DOHH2 (cell line): Measurements from ENCODE around the gene MAPRE3.

Source experiments
- H3F3A ChIP-seq: fragments of 200-600 bp; sonication (generic), shearing (Covaris generic); 2 replicates; pipeline ENCODE4 v1.6.0; 2016; ENCODE audit warnings: antibody characterized with exemption, mild to moderate bottlenecking; ENCODE audit not compliant: control insufficient read depth, insufficient read depth
- H3K27ac ChIP-seq: fragments of 200-600 bp; sonication (generic); 2 replicates; pipeline ENCODE4 v1.5.1; 2014; ENCODE audit warnings: low read depth, mild to moderate bottlenecking, low read length, moderate library complexity
- H3K27me3 ChIP-seq: fragments of 200-600 bp; sonication (generic); 2 replicates; pipeline ENCODE4 v1.6.1; 2014; ENCODE audit warnings: mild to moderate bottlenecking, low read length, mixed read lengths; ENCODE audit not compliant: control insufficient read depth
- H3K36me3 ChIP-seq: fragments of 200-600 bp; sonication (generic); 2 replicates; pipeline ENCODE4 v1.6.1; 2014; ENCODE audit warnings: mild to moderate bottlenecking, low read length, moderate library complexity, mixed read lengths; ENCODE audit not compliant: control insufficient read depth
- H3K4me1 ChIP-seq: fragments of 200-600 bp; sonication (generic); 2 replicates; pipeline ENCODE4 v1.6.1; 2014; ENCODE audit warnings: mild to moderate bottlenecking, low read length, mixed read lengths; ENCODE audit not compliant: control insufficient read depth
- H3K4me2 ChIP-seq: fragments of 200-600 bp; sonication (generic); 2 replicates; pipeline ENCODE4 v1.6.0; 2014; ENCODE audit warnings: mild to moderate bottlenecking, low read length, moderate library complexity
- H3K4me3 ChIP-seq: fragments of 200-600 bp; sonication (generic); 2 replicates; pipeline ENCODE4 v1.5.1; 2014; ENCODE audit warnings: mild to moderate bottlenecking, low read length, mixed read lengths
- H3K79me2 ChIP-seq: fragments of 200-600 bp; sonication (generic); 2 replicates; pipeline ENCODE4 v1.6.1; 2014; ENCODE audit warnings: mild to moderate bottlenecking, low read length, mixed read lengths; ENCODE audit not compliant: control insufficient read depth
- H3K9me2 ChIP-seq: fragments of 200-600 bp; sonication (generic); replicated peaks from 2 replicates; pipeline ENCODE4 v1.6.1; 2014; ENCODE audit warnings: mild to moderate bottlenecking, low read length, mixed read lengths; ENCODE audit not compliant: control insufficient read depth
- H3K9me3 ChIP-seq: fragments of 200-600 bp; sonication (generic); 2 replicates; pipeline ENCODE4 v1.6.1; 2014; ENCODE audit warnings: antibody characterized with exemption, low read length, mixed read lengths; ENCODE audit not compliant: control insufficient read depth, insufficient read depth
- H4K20me1 ChIP-seq: fragments of 200-600 bp; sonication (generic); 2 replicates; pipeline ENCODE4 v1.6.0; 2014; ENCODE audit warnings: low read depth, mild to moderate bottlenecking, antibody characterized with exemption, low read length, moderate library complexity; ENCODE audit not compliant: control insufficient read depth, insufficient read depth
- EZH2phosphoT487 ChIP-seq: fragments of 200-600 bp; sonication (generic); IDR thresholded peaks from 2 replicates; pipeline ENCODE4 v1.6.1; 2017; ENCODE audit warnings: borderline replicate concordance, mild to moderate bottlenecking, antibody characterized with exemption, low read length, moderate library complexity, mixed read lengths
- TF ChIP-seq, protein P1 (sequence below): fragments of 200-600 bp; sonication (generic); IDR thresholded peaks from one replicate; pipeline ENCODE4 v1.5.1; 2014; ENCODE audit warnings: antibody characterized with exemption, mild to moderate bottlenecking, low read depth, low read length; ENCODE audit not compliant: poor library complexity, severe bottlenecking

MAPRE3 gene

GRCh38 chr2:27007416-27008374, 37.3 kb downstream of the MAPRE3 start:
- Histone ChIP-seq H3K4me2 (no peak overlapping the region), H3K4me3 (no peak overlapping the region), H3F3A (no peaks in the 10 kb centered on the region), H3K27me3 (peaks cover 43% of the 10 kb centered on the region), H3K9me2 (no peaks in the 10 kb centered on the region), H4K20me1 (no peaks in the 10 kb centered on the region), H3K4me1 (no peaks in the 10 kb centered on the region), H3K27ac (no peak overlapping the region), H3K36me3 (no peaks in the 10 kb centered on the region), H3K9me3 (no peaks in the 10 kb centered on the region), H3K79me2 (no peaks in the 10 kb centered on the region)
- TF ChIP-seq, protein P1, sequence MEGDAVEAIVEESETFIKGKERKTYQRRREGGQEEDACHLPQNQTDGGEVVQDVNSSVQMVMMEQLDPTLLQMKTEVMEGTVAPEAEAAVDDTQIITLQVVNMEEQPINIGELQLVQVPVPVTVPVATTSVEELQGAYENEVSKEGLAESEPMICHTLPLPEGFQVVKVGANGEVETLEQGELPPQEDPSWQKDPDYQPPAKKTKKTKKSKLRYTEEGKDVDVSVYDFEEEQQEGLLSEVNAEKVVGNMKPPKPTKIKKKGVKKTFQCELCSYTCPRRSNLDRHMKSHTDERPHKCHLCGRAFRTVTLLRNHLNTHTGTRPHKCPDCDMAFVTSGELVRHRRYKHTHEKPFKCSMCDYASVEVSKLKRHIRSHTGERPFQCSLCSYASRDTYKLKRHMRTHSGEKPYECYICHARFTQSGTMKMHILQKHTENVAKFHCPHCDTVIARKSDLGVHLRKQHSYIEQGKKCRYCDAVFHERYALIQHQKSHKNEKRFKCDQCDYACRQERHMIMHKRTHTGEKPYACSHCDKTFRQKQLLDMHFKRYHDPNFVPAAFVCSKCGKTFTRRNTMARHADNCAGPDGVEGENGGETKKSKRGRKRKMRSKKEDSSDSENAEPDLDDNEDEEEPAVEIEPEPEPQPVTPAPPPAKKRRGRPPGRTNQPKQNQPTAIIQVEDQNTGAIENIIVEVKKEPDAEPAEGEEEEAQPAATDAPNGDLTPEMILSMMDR: no peak
- TF ChIP-seq EZH2phosphoT487: no peak

- no peaks in the 10 kb centered on the region for H3F3A ChIP-seq
These were observed 38.2 kb downstream of the MAPRE3 start for GRCh38 chr2:27008678-27009077.

GRCh38 chr2:27009083-27009482, 38.6 kb downstream of the MAPRE3 start:
- Histone ChIP-seq H3K27me3 (peaks cover 42% of the 10 kb centered on the region), H3K36me3 (no peaks in the 10 kb centered on the region), H3F3A (no peaks in the 10 kb centered on the region), H3K9me3 (no peaks in the 10 kb centered on the region), H3K9me2 (no peaks in the 10 kb centered on the region), H3K27ac (no peak overlapping the region), H4K20me1 (no peaks in the 10 kb centered on the region), H3K4me2 (no peak overlapping the region), H3K79me2 (no peaks in the 10 kb centered on the region), H3K4me1 (no peaks in the 10 kb centered on the region), H3K4me3 (no peak overlapping the region)
- no peak for TF ChIP-seq EZH2phosphoT487
- TF ChIP-seq, protein P1: no peak

More at GRCh38 chr2:27008678-27009077, 38.2 kb downstream of the MAPRE3 start:
- no peak overlapping the region for H3K4me2 ChIP-seq
- H4K20me1 ChIP-seq: no peaks in the 10 kb centered on the region
- no peaks in the 10 kb centered on the region for H3K9me2 ChIP-seq
- no peaks in the 10 kb centered on the region for H3K4me1 ChIP-seq
- TF ChIP-seq, protein P1: no peak
- TF ChIP-seq EZH2phosphoT487: no peak
- no peak overlapping the region for H3K4me3 ChIP-seq
- H3K27me3 ChIP-seq: peaks cover 46% of the 10 kb centered on the region
- no peak overlapping the region for H3K27ac ChIP-seq
- no peaks in the 10 kb centered on the region for H3K9me3 ChIP-seq
- H3K36me3 ChIP-seq: no peaks in the 10 kb centered on the region
- H3K79me2 ChIP-seq: no peaks in the 10 kb centered on the region
